ENCODE measurements around the gene SBSN.

SBSN gene

DNA sequence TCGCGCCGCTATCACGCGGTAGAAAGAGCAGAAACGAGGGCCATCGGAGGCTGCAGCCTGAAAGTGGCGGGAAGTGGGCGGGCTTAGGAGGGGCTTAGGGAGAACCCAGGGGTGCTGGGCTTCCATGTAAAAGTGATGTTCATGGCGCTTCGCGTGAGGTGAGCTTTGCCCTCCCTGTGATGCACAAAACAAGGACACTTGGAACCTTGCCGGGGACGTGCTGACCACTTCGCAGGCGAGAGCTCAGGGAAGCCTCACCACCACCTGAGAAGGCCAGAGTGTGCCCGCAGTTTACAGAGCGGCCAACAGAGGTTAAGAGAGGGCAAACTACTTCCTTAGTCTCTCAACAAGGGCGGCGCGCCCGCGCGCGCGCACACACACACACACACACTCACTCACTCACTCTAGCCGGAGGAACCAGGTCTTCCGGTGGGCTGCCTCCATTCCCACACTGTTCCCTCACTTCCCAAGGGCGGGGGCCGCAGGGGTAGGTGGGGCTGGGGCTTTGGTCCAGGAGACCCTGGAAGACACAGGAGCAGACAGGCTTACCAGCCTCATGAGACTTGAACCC is 5.8 kb upstream of the SBSN start:
- DNase-seq (ENCODE audit: low read depth) = no peak

DNA sequence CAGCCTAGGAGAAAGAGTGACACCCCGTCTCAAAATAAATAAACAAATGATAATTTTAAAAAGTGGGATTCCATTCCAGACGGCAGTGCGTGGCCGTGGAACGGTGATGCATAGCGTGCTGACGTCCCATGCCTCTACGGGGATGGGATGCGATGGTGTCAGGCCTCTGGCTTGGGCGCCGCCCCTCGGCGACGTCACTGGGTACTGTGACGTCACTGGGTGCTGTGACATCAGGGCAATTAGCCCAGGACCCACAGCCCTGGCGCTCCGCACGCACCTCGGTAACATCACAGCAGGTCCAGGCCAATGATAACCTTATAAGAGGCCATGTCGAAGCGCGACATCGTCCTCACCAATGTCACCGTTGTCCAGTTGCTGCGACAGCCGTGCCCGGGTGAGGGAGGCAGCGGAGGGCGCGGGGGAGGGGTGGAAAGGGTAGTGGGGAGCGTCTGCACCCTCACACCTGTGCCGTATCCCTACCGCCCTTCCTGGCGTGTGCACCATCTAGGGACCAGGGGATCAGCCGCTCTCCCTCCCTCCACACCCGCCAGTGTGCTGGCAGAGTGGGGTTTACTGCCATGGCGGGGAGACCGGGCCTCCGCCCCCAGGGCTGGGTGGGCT is 5.2 kb upstream of the SBSN start, which contains the start of gene GAPDHS:
GAPDHS (plus strand) TSS at position 256 of the 621 bp plus-strand sequence; CDS start at position 328, 72 bp downstream.
- no peak for DNase-seq (ENCODE audit: low read depth)

DNA sequence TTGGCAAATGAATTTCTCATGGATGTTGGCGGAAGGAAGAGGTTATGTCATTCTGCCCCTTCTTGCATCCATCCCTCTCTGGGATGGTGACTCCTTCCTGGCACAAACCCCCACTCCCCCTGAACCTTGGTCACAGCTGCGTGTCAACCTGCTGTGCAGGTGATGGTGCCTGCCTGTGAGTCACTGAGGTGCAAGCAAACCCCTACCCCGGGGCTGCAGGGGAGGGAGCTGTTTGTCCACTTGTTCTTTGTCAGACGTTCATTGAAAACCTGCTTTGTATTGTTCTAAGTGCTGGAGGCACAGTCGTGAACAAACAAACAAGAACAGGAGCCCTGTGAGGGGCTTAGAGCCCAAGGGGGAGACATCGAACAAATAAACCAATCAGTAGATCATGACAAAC is 3.2 kb upstream of the SBSN start:
- no peak for DNase-seq (ENCODE audit: low read depth)

DNA sequence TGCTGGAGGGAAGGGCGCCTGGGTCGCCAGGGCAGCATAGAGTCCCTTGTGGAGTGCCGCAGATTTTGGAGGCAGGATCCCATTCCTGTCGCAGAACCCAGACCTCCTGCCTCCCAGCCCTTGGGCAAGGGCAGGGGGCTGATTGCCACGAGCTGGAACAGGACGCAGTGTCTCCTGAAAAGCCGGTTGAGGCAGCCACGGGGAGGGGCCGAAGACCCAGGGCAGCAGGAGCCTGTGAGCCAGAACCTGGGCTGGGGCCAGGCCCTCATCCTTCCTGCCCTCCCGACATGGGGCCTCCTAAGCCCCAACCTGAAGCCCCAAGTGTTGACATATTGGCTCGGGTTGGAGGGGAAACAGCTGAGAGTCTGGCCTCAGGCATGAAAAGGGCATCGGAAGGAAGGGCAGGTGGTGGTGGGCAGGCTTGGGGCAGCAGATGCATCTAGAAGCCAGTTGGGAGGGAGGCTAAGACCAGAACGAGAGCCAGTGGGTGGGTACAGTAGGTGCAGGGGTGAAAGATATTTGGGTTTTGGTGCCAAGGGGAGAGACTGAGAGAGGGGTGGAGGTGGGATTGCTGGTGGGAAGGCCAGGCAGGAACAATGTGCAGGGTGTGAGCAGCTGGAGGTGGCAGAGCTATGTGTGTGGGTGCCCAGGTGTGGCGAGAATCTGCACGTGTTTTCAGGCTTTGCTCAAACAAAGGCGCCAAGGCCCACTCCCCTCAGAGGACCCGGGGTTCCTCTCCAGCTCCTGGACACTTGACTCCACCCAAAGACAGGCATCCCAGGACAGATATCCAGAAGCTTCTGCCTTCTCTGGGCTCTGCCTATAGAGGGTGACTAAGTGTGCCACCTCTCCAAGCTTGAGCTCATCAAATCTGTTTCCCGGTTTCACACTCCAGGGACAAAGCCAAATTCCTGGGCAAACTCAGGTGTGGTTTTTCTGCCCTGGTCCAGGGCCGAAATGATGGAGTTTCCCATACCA is 1.4 kb upstream of the SBSN start:
- DNase-seq (ENCODE audit: low read depth) = no peak

- no peak for DNase-seq (ENCODE audit: low read depth)
Observed at GRCh38 chr19:35525873-35526272, 2.2 kb downstream of the SBSN start.

- no peak for DNase-seq (ENCODE audit: low read depth)
Observed at GRCh38 chr19:35524181-35524837, 3.8 kb downstream of the SBSN start.

DNA sequence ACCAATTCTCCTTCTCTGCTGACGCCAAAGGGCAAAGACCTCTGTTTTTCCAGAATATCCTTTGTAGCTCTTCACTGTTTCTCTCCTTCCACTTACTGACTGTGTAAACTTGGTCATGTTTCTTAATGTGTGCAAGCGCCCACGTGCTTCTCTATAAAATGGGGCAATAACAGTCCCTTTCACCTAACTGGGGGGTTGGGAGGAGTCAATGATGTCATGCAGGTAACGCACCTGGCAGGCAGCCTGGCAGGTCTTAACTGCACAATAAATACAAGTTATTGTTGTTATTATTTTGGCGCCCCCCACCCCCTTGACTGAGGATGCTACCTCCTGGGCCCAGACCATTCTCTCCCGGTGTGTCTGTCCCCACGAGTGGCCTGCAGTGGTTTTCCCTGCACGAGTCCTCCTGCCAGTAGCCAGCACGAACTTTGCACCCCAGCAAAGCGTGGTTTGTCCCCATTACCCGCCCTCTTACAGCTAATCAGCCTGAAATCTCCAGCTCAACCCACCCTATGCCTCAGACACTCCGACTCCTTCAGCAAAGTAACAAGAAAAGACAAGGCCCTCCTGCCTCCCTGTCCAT is 5.3 kb downstream of the SBSN start:
- DNase-seq (ENCODE audit: low read depth) = no peak

DNA sequence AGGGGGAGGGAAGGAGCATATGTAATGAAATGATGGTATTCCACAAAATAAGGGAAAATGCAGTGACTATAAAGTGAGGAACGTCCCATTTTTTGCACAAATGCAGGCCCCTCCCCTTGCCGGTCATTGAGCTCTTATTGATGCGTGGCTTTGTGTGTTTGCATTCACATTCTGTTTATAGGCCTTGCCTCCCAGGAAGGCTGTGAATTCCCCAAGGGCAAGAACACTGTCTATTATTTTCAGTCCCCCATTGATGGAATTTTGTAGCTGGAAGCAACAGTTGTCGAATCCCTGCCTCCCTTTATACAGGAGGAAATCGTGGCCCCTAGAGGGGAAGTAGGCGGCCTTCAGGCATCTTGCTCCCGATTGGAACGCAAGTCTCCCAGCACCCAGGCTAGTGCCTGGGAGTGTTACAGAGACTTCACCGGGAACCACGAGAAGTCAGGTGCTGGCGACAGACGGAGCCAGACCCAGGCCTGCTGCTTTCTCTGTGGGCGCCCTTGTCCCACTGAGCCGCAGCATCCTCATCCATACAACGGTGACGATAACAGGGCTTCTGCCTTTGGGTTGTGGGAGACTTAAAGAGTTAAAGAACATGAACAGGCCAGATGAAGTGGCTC is 6.9 kb downstream of the SBSN start:
- no peak for DNase-seq (ENCODE audit: low read depth)

DNA sequence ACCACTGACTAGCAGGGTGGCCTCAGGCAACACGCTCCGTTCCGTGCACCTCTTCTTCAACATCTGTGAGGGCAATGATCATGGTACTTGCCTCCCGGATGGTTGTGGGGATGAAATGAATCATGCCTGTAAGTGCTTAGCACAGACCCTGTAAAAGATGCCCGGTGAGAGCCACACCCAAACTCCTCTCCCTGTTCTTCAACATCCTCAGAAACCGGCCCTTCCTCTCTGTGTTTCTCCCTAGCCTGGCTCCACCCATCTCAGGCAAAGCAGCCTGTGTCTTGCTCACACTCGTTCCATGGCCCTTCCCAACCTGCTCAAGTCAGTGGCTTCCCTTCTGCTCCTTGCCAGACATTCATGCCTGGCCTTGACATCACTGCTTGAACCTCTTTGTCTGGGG is 8.8 kb downstream of the SBSN start:
- DNase-seq (ENCODE audit: low read depth) = no peak

GRCh38 chr19:35518313-35518712 is 9.8 kb downstream of the SBSN start:
- DNase-seq (ENCODE audit: low read depth) = peak; percentile 87

- no peak for DNase-seq (ENCODE audit: low read depth)
Observed at GRCh38 chr19:35517342-35517741, 10.8 kb downstream of the SBSN start.

GRCh38 chr19:35516310-35516709 is 11.8 kb downstream of the SBSN start:
- no peak for DNase-seq (ENCODE audit: low read depth)

GRCh38 chr19:35514282-35514809 is 13.8 kb downstream of the SBSN start:
- DNase-seq (ENCODE audit: low read depth) = no peak

GRCh38 chr19:35513628-35514281 is 14.4 kb downstream of the SBSN start, which contains the start of gene DMKN:
Gene DMKN, minus strand, starts transcription at chr19:35513649. Its CDS starts 174 bp downstream, at chr19:35513475.
- peak; percentile 38 for DNase-seq (ENCODE audit: low read depth)

GRCh38 chr19:35512831-35513627 is 15.1 kb downstream of the SBSN start:
- no peak for DNase-seq (ENCODE audit: low read depth)

- DNase-seq (ENCODE audit: low read depth) = no peak
Observed at GRCh38 chr19:35511337-35511736, 16.8 kb downstream of the SBSN start.

DNA sequence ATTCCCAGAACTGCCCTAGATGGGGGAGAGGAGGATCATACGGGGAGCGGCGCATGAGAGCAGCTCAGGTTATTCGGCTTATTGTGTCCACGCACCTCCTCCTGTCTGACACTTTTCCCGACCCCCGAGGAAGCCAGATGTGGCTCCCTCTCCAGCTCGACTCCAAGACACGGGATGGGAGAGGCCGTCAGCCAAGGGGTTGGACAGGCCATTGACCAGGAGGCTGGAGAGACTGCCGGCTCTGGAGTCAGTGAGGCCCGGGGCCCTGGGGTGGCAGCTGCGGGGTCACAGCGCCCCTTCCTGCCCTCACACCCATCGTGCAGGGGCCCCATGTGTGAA is 17.5 kb downstream of the SBSN start:
- DNase-seq (ENCODE audit: low read depth) = no peak

DNA sequence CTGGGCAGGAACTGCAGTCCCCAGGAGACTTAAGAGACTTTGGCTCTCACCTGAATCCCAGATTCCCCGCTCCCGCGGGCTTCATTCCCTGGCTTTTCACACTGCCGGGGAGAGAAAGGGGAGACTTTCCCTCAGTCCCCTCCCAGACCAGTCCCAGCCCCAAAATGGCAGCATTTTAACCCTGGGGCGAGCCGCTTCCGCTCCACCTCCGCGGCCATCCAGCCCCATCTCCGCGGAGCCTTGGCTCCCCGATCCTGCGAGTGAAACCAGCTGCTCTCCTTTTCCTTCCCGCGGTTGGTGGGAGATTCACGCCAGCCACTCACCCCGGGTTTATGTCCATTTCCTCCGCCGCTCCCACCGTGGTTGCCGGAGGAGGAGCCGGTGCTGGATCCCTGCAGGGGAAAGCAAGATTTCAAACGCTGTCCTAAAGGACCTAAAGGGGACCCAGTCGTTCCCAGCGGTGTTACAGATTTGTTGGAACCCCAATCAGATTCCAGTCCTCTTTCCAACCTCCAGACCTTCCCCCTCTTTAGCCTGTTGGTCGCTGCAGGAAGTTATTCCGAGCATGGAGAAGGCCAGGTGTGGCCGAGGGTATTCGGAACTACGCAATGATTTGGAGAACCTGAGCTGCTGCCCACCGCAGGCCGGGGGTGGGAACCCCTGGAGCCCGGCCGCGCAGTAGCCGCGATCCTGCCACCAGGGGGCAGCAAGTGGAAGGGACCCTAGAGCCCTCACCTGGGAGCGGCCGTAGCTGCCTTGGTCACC is 18.1 kb downstream of the SBSN start:
- no peak for DNase-seq (ENCODE audit: low read depth)

- no peak for DNase-seq (ENCODE audit: low read depth)
Observed at GRCh38 chr19:35509018-35509652, 19.0 kb downstream of the SBSN start.
